ENCODE data around the gene SLC26A1.

Gene SLC26A1

GRCh38 chr4:963276-964225 lies 29.7 kb downstream of the SLC26A1 start:
- DNase-seq, result no peak

- DNase-seq, result no peak
Observed at GRCh38 chr4:962231-963208, 30.7 kb downstream of the SLC26A1 start.

GRCh38 chr4:961351-962230 lies 31.6 kb downstream of the SLC26A1 start:
- DNase-seq, result no peak

- DNase-seq, result no peak
Observed at GRCh38 chr4:960636-961350, 32.4 kb downstream of the SLC26A1 start.

GRCh38 chr4:960140-960635 lies 33.0 kb downstream of the SLC26A1 start:
- no peak for DNase-seq

- no peak for DNase-seq
Observed at GRCh38 chr4:959338-960139, 33.7 kb downstream of the SLC26A1 start.

GRCh38 chr4:958696-959337 lies 34.4 kb downstream of the SLC26A1 start:
- DNase-seq, result no peak

GRCh38 chr4:958314-958665 lies 34.9 kb downstream of the SLC26A1 start:
- no peak for DNase-seq

GRCh38 chr4:957581-958313 lies 35.5 kb downstream of the SLC26A1 start:
- DNase-seq, result no peak

GRCh38 chr4:957231-957580 lies 36.0 kb downstream of the SLC26A1 start:
- DNase-seq, result no peak

GRCh38 chr4:956531-957230 lies 36.5 kb downstream of the SLC26A1 start:
- no peak for DNase-seq

- DNase-seq, result no peak
Observed at GRCh38 chr4:955931-956381, 37.2 kb downstream of the SLC26A1 start.

- no peak for DNase-seq
Observed at GRCh38 chr4:955161-955921, 37.9 kb downstream of the SLC26A1 start.

- no peak for DNase-seq
Observed at GRCh38 chr4:954211-955020, 38.8 kb downstream of the SLC26A1 start.

GRCh38 chr4:953574-953915 lies 39.7 kb downstream of the SLC26A1 start:
- DNase-seq, result no peak

GRCh38 chr4:952881-953573 lies 40.2 kb downstream of the SLC26A1 start:
- no peak for DNase-seq

All from inflammatory macrophage (primary cell).